Kidney epithelial cell (primary cell): ENCODE measurements around the gene C11orf71. TPM values are rescaled to one million over a fixed set of nuclear protein-coding genes. Genes with fewer than 3 reads are reported as not detected.

ENCODE experiments used
- DNase-seq: peaks from one replicate; pipeline ENCODE4 v3.0.0-alpha.2; 2010; ENCODE audit warnings: low read depth
- H3K27me3 ChIP-seq: 2 replicates; pipeline ENCODE4 v1.6.0; 2011; ENCODE audit warnings: low read length; ENCODE audit not compliant: control insufficient read depth, insufficient read depth
- H3K36me3 ChIP-seq: 2 replicates; pipeline ENCODE4 v1.5.1; 2011; ENCODE audit warnings: low read length; ENCODE audit not compliant: control insufficient read depth, insufficient read depth
- H3K4me3 ChIP-seq: 2 replicates; pipeline ENCODE4 v1.5.1; 2011; ENCODE audit warnings: low read depth, mild to moderate bottlenecking, control low read depth, low read length
- CTCF ChIP-seq: IDR thresholded peaks from 2 replicates; pipeline ENCODE4 v1.5.1; 2011; ENCODE audit warnings: mild to moderate bottlenecking, moderate library complexity, low read length, control low read depth, inconsistent platforms; ENCODE audit not compliant: insufficient read depth, poor library complexity, severe bottlenecking
- total RNA-seq: library from RNA; depleted of rRNA; stranded (reverse); fragments of >200 nt; gene quantifications from 2 replicates; pipeline ENCODE4 v1.2.3, GENCODE V29; 2015

The C11orf71 gene
- total RNA-seq, 1 donor from 2014 or later, result 1.6 TPM

- no peak for DNase-seq
- Histone ChIP-seq H3K36me3 (no peaks in the 10 kb centered on the region), H3K4me3 (no peak overlapping the region), H3K27me3 (no peaks in the 10 kb centered on the region)
- TF ChIP-seq CTCF, result no peak
Measured at GRCh38 chr11:114359342-114359741, 41.0 kb downstream of the C11orf71 start.

GRCh38 chr11:114358716-114359115, 41.6 kb downstream of the C11orf71 start:
- no peak for TF ChIP-seq CTCF
- no peak overlapping the region for H3K4me3 ChIP-seq
- no peaks in the 10 kb centered on the region for H3K27me3 ChIP-seq
- no peaks in the 10 kb centered on the region for H3K36me3 ChIP-seq
- DNase-seq, result no peak

GRCh38 chr11:114354076-114354475, 46.2 kb downstream of the C11orf71 start:
- Histone ChIP-seq H3K36me3 (no peaks in the 10 kb centered on the region), H3K4me3 (no peak overlapping the region), H3K27me3 (no peaks in the 10 kb centered on the region)
- DNase-seq, result peak; percentile 82
- no peak for TF ChIP-seq CTCF

GRCh38 chr11:114353443-114353842, 46.9 kb downstream of the C11orf71 start:
- TF ChIP-seq CTCF, result no peak
- Histone ChIP-seq H3K4me3 (no peak overlapping the region), H3K36me3 (no peaks in the 10 kb centered on the region), H3K27me3 (no peaks in the 10 kb centered on the region)
- no peak for DNase-seq

- no peaks in the 10 kb centered on the region for H3K36me3 ChIP-seq
- no peak overlapping the region for H3K4me3 ChIP-seq
- H3K27me3 ChIP-seq, result no peaks in the 10 kb centered on the region
- DNase-seq, result no peak
- no peak for TF ChIP-seq CTCF
Measured at GRCh38 chr11:114350022-114350421, 50.3 kb downstream of the C11orf71 start.

Other genes with a start within 250 kb of the C11orf71 start
- 470 and 585 TPM in 2 replicates for gene NNMT, start 104.1 kb downstream of the C11orf71 start, total RNA-seq
- gene RBM7, start 155 bp upstream of the C11orf71 start, total RNA-seq, result 40.2 and 43.5 TPM in 2 replicates
- gene REXO2, start 39.0 kb upstream of the C11orf71 start, total RNA-seq, result 116 and 147 TPM in 2 replicates
- not detected in 2 replicates for gene NXPE1, start 159.4 kb upstream of the C11orf71 start, total RNA-seq
- gene NXPE4, start 195.3 kb upstream of the C11orf71 start, total RNA-seq, result not detected in 2 replicates